ENCODE results near the gene OSM. TPM values are rescaled to one million over a fixed set of nuclear protein-coding genes. Genes with fewer than 3 reads are reported as not detected.

OSM gene
- total and polyA plus RNA-seq, 4 donors = 0.39 to 1.9 (median 0.65) TPM

DNA sequence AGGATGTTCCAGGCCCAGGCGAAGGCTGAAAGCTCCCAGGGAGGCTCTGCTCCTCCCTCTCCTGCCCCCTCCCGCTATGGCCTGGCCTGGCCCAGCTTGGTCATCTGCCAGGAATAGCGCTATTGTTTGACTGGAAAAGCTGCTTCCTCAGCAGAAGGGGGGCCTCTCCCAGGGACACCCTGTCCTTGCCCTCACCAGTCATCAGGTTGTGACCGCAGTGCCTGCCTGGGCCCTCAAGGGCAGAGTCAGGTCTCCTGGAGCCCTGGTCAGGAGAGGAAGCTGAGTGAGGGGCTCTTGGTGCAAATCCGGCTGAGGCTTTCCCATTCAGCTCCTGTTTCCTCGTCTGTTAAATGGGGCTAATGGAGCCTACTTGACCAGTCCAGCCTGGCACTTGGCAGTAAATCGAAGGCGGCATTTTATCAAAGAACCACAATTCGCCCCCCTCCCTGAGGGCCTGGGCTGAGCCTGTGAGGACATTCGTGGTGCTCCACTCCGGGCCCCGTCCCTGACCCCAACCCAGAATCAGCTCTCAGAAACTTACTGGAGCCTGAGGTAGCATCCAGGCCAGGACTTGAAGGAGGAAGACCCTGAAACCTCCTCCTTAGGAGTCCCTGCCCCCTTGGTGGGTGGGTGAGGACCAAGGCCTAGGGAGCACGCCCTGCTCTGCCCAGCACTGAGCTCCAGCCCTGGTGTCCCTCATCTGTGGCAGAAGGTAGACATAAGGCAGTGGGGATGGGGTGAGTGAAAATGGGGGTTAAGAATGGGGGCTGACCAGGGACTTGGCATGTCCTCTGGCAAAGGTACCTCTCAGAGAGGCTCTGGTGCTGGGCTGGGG lies 24.6 kb upstream of the OSM start:
- H3K27ac ChIP-seq (ENCODE audit: low read depth, low read length) = peak overlapping the region; percentile 81
- H3K4me3 ChIP-seq (ENCODE audit: low read depth, low read length) = no peak overlapping the region
- H3K9me3 ChIP-seq (ENCODE audit: control insufficient read depth, insufficient read depth, low read length) = no peaks in the 10 kb centered on the region
- H3K36me3 ChIP-seq (ENCODE audit: control insufficient read depth, insufficient read depth, low read length) = peaks cover 65% of the 10 kb centered on the region
- H3K27me3 ChIP-seq (ENCODE audit: control insufficient read depth, insufficient read depth, low read length) = no peaks in the 10 kb centered on the region
- DNase-seq (ENCODE audit: low read depth in 4 of 6, low spot score in 6 of 6) = peak in 2 of 6 donors; percentile 60 to 83
- H3K4me1 ChIP-seq (ENCODE audit: control insufficient read depth, insufficient read depth, low read length) = peaks cover 50% of the 10 kb centered on the region
- 66% methylated on average over 9 of the region's 13 CpGs for WGBS (ENCODE audit: insufficient coverage)

- H3K4me1 ChIP-seq (ENCODE audit: control insufficient read depth, insufficient read depth, low read length) = peaks cover 50% of the 10 kb centered on the region
- no peaks in the 10 kb centered on the region for H3K9me3 ChIP-seq (ENCODE audit: control insufficient read depth, insufficient read depth, low read length)
- peaks cover 65% of the 10 kb centered on the region for H3K36me3 ChIP-seq (ENCODE audit: control insufficient read depth, insufficient read depth, low read length)
- WGBS (ENCODE audit: insufficient coverage) = 53% methylated on average over 2 of the region's 3 CpGs
- H3K27me3 ChIP-seq (ENCODE audit: control insufficient read depth, insufficient read depth, low read length) = no peaks in the 10 kb centered on the region
- H3K27ac ChIP-seq (ENCODE audit: low read depth, low read length) = peak overlapping the region; percentile 81
- H3K4me3 ChIP-seq (ENCODE audit: low read depth, low read length) = no peak overlapping the region
- no peak for DNase-seq (ENCODE audit: low read depth in 4 of 6, low spot score in 6 of 6)
Observed at GRCh38 chr22:30290342-30291057, 23.8 kb upstream of the OSM start.

- WGBS (ENCODE audit: insufficient coverage) = 15% methylated on average over 12 of the region's 12 CpGs
- H3K27me3 ChIP-seq (ENCODE audit: control insufficient read depth, insufficient read depth, low read length) = no peaks in the 10 kb centered on the region
- DNase-seq (ENCODE audit: low read depth in 4 of 6, low spot score in 6 of 6) = no peak
- peaks cover 65% of the 10 kb centered on the region for H3K36me3 ChIP-seq (ENCODE audit: control insufficient read depth, insufficient read depth, low read length)
- peak overlapping the region; percentile 74 for H3K4me3 ChIP-seq (ENCODE audit: low read depth, low read length)
- peak overlapping the region; percentile 81 for H3K27ac ChIP-seq (ENCODE audit: low read depth, low read length)
- no peaks in the 10 kb centered on the region for H3K9me3 ChIP-seq (ENCODE audit: control insufficient read depth, insufficient read depth, low read length)
- H3K4me1 ChIP-seq (ENCODE audit: control insufficient read depth, insufficient read depth, low read length) = peaks cover 50% of the 10 kb centered on the region
Observed at GRCh38 chr22:30289980-30290313, 23.3 kb upstream of the OSM start.

DNA sequence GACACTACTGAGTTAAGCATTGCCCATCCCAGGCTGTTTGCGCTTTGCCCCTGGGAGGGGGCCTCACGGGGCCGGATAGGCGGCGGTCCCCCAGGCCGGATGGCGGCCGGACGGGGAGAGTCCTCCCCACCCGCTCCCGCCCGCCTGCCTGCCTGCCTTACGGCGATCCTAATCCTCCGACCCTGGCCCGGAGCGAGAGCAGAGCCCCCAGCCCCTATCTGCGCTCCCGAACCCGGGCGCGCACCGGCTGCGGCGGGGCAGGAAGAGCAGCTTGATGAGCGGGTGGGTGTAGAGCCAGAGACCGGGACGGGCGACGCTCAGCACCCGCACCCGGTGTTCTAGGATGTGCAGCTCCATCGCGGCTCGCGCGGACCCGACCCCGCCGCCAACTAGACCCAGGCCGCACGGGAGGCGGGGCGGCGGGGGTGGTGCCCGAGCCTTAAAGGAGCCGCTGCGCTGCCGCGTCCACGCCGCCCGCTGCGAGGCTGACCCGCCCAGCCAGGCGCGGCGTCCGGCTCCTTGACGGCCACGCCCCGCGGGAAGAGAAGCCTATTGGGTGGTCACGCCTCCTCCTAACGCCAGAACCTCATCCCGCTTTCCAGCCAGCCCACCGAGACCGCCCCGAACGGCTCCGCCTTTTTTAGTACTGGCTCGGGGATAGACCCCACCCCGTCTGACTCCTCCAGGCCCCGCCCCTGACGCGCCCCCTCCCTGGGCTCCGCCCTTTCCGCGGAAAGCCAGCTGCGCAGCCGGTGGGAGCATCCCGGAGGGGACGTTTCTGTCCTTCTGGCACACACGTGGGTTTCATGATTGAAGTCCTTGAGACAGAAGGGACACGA lies 22.7 kb upstream of the OSM start, which contains the start of gene CASTOR1:
TSS of gene CASTOR1 (minus strand) at position 365 of the 839 bp plus-strand sequence. CDS start at position 357, 8 bp downstream.
- peak within 1 kb of the TSS; percentile 88 for H3K27ac ChIP-seq (ENCODE audit: low read depth, low read length)
- peak; percentile 75 to 98 (median 91) for DNase-seq (ENCODE audit: low read depth in 4 of 6, low spot score in 6 of 6)
- WGBS (ENCODE audit: insufficient coverage) = under 1% methylated on average over 85 of the region's 85 CpGs
- H3K4me3 ChIP-seq (ENCODE audit: low read depth, low read length) = peak within 1 kb of the TSS; percentile 74
- peaks cover 50% of the 10 kb centered on the region for H3K4me1 ChIP-seq (ENCODE audit: control insufficient read depth, insufficient read depth, low read length)
- no peaks in the 10 kb centered on the region for H3K9me3 ChIP-seq (ENCODE audit: control insufficient read depth, insufficient read depth, low read length)
- peaks cover 63% of the 10 kb centered on the region for H3K36me3 ChIP-seq (ENCODE audit: control insufficient read depth, insufficient read depth, low read length)
- H3K27me3 ChIP-seq (ENCODE audit: control insufficient read depth, insufficient read depth, low read length) = no peaks in the 10 kb centered on the region

DNA sequence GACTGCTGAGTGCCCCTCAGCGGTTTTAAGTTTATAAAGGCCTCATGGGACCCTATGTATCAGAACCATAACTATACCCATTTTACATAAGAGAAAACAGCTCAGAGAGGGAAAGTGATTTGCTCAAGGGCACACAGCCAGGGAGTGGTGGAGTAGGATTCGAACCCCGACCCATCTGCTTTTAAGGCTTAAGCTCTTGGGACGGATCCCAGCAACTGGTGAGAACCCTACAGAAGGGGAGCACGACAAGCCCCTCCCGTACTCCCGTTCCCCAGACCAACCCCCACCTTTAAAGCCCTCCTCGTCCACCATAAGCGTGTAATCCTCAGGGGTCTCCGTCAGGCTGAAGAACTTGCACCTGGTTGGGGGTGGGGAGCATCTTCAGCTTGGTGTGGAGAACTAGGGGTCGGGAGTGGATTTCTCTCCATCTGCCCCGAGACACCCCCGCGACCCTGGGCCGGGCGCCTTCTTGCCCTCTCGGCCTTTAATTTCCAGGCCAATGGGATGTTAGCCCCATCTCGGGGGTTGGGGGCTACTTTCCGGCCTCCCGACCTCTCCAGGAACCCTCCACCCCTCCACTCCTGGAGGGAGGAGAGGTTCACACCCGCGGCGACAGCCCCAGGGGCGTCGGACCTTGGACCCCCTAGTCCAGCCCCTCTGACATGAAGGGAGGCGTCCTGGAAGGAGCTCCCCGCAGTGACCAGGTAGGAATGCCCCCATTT lies 21.9 kb upstream of the OSM start:
- Histone ChIP-seq H3K36me3 (ENCODE audit: control insufficient read depth, insufficient read depth, low read length) (peaks cover 60% of the 10 kb centered on the region), H3K4me1 (ENCODE audit: control insufficient read depth, insufficient read depth, low read length) (peaks cover 50% of the 10 kb centered on the region), H3K4me3 (ENCODE audit: low read depth, low read length) (peak overlapping the region; percentile 74), H3K27me3 (ENCODE audit: control insufficient read depth, insufficient read depth, low read length) (no peaks in the 10 kb centered on the region), H3K27ac (ENCODE audit: low read depth, low read length) (peak overlapping the region; percentile 88), H3K9me3 (ENCODE audit: control insufficient read depth, insufficient read depth, low read length) (no peaks in the 10 kb centered on the region)
- DNase-seq (ENCODE audit: low read depth in 4 of 6, low spot score in 6 of 6) = peak in 1 of 6 donors; percentile 30
- 0% methylated on average over 9 of the region's 27 CpGs for WGBS (ENCODE audit: insufficient coverage)

DNA sequence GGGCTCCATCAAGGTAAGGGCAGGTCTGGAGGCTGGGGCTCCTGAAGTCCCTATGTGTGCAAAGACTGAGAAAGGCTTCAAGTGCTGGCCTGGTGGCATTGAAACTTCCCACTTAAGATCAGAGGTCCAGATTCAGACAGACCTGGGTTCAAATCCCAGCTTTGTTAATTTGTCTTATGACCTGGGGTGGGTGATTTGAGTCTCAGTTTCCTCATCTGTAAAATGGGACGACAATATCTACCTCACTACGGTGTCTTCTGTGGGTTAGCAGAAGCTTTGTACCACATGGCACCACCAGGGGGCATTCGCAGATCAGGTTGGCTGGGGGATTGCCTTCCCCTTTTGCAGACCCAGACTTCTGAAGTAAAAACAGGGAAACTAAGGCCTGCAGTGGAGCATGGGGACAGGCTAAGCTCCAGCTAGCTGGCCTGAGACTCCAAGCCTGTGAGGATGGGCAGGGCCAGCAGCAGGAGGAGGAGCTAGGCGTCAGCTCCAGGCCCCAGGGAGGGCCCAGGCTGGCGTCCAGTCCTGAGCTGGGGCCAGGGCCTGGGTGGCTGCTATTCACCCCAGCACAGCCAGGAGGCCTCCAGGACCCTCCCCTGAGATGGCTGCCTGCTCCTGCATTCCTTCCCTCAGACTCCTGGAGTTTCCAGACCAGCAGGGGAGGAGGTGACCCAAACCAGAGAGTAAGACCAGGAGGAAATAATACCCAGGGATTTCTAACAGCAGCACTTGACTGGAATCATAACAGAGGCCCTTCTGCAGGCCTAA lies 21.2 kb upstream of the OSM start:
- H3K4me3 ChIP-seq (ENCODE audit: low read depth, low read length) = peak overlapping the region; percentile 74
- WGBS (ENCODE audit: insufficient coverage) = 26% methylated on average over 4 of the region's 5 CpGs
- peaks cover 47% of the 10 kb centered on the region for H3K4me1 ChIP-seq (ENCODE audit: control insufficient read depth, insufficient read depth, low read length)
- H3K36me3 ChIP-seq (ENCODE audit: control insufficient read depth, insufficient read depth, low read length) = peaks cover 57% of the 10 kb centered on the region
- H3K27me3 ChIP-seq (ENCODE audit: control insufficient read depth, insufficient read depth, low read length) = no peaks in the 10 kb centered on the region
- peak in 3 of 6 donors; percentile 45 to 85 (median 84) for DNase-seq (ENCODE audit: low read depth in 4 of 6, low spot score in 6 of 6)
- no peaks in the 10 kb centered on the region for H3K9me3 ChIP-seq (ENCODE audit: control insufficient read depth, insufficient read depth, low read length)
- peak overlapping the region; percentile 88 for H3K27ac ChIP-seq (ENCODE audit: low read depth, low read length)

GRCh38 chr22:30286813-30287647 lies 20.4 kb upstream of the OSM start:
- peak overlapping the region; percentile 88 for H3K27ac ChIP-seq (ENCODE audit: low read depth, low read length)
- DNase-seq (ENCODE audit: low read depth in 4 of 6, low spot score in 6 of 6) = peak in 2 of 6 donors; percentile 44 to 46
- no peaks in the 10 kb centered on the region for H3K27me3 ChIP-seq (ENCODE audit: control insufficient read depth, insufficient read depth, low read length)
- peaks cover 53% of the 10 kb centered on the region for H3K36me3 ChIP-seq (ENCODE audit: control insufficient read depth, insufficient read depth, low read length)
- H3K9me3 ChIP-seq (ENCODE audit: control insufficient read depth, insufficient read depth, low read length) = no peaks in the 10 kb centered on the region
- no peak overlapping the region for H3K4me3 ChIP-seq (ENCODE audit: low read depth, low read length)
- H3K4me1 ChIP-seq (ENCODE audit: control insufficient read depth, insufficient read depth, low read length) = peaks cover 46% of the 10 kb centered on the region
- WGBS (ENCODE audit: insufficient coverage) = 67% methylated on average over 31 of the region's 31 CpGs

GRCh38 chr22:30286331-30286730 lies 19.7 kb upstream of the OSM start:
- H3K36me3 ChIP-seq (ENCODE audit: control insufficient read depth, insufficient read depth, low read length) = peaks cover 46% of the 10 kb centered on the region
- DNase-seq (ENCODE audit: low read depth in 4 of 6, low spot score in 6 of 6) = no peak
- H3K9me3 ChIP-seq (ENCODE audit: control insufficient read depth, insufficient read depth, low read length) = no peaks in the 10 kb centered on the region
- H3K27ac ChIP-seq (ENCODE audit: low read depth, low read length) = no peak overlapping the region
- WGBS (ENCODE audit: insufficient coverage) = 89% methylated on average over 5 of the region's 5 CpGs
- H3K4me3 ChIP-seq (ENCODE audit: low read depth, low read length) = no peak overlapping the region
- peaks cover 39% of the 10 kb centered on the region for H3K4me1 ChIP-seq (ENCODE audit: control insufficient read depth, insufficient read depth, low read length)
- no peaks in the 10 kb centered on the region for H3K27me3 ChIP-seq (ENCODE audit: control insufficient read depth, insufficient read depth, low read length)

Measured in spinal cord (tissue), 10 donors.